ENCODE measurements around the gene FAM89B.

FAM89B gene

GRCh38 chr11:65613091-65613928 lies 41.0 kb downstream of the FAM89B start:
- DNase-seq, result no peak

- DNase-seq, result peak; percentile 100
These were observed 43.1 kb downstream of the FAM89B start, which contains the start of gene PCNX3 for GRCh38 chr11:65615229-65615949. TSS of gene PCNX3 (plus strand) at chr11:65615776. CDS start at chr11:65616312, 536 bp downstream.

- DNase-seq, result peak; percentile 58 to 69
These were observed 43.7 kb downstream of the FAM89B start for GRCh38 chr11:65615950-65616574.

GRCh38 chr11:65616575-65617001 lies 44.2 kb downstream of the FAM89B start:
- DNase-seq, result no peak

GRCh38 chr11:65617136-65617850 lies 45.0 kb downstream of the FAM89B start:
- DNase-seq, result no peak

GRCh38 chr11:65617990-65618751 lies 45.8 kb downstream of the FAM89B start:
- no peak for DNase-seq

- no peak for DNase-seq
These were observed 46.4 kb downstream of the FAM89B start for GRCh38 chr11:65618763-65619162.

- no peak for DNase-seq
These were observed 47.1 kb downstream of the FAM89B start for GRCh38 chr11:65619281-65619928.

GRCh38 chr11:65620666-65621065 lies 48.3 kb downstream of the FAM89B start:
- no peak for DNase-seq

- DNase-seq, result no peak
These were observed 49.1 kb downstream of the FAM89B start for GRCh38 chr11:65621460-65621859.

GRCh38 chr11:65622011-65622410 lies 49.7 kb downstream of the FAM89B start:
- DNase-seq, result no peak

- DNase-seq, result no peak
These were observed 50.8 kb downstream of the FAM89B start for GRCh38 chr11:65623177-65623576.

All from activated T-cell treated with anti-CD3 and anti-CD28 coated beads, Interleukin-2, amount 50 U/mL, for 48 hours (primary cell).